Liver (tissue), 9 donors: ENCODE data around the gene GGTLC1. TPM values are rescaled to one million over a fixed set of nuclear protein-coding genes. Genes with fewer than 3 reads are reported as not detected.
A peak's percentile ranks its signal among the peaks of the same experiment; 100 is the strongest.

Source experiments
- DNase-seq: peaks from one replicate; pipeline ENCODE4 v3.0.0-alpha.2; 2017; ENCODE audit warnings: low spot score
- H3K27ac ChIP-seq, 2 donors: one replicate each; pipeline ENCODE4 v1.7.0; 2013; ENCODE audit warnings: inconsistent platforms in 2 of 2, low read length in 2 of 2, control low read depth in 1 of 2, low read depth in 1 of 2, mild to moderate bottlenecking in 1 of 2
- H3K27me3 ChIP-seq, 4 donors: one replicate each; pipeline versions ENCODE4 v1.6.1 to v1.7.0; 2013; ENCODE audit warnings: low read length in 3 of 4, inconsistent platforms in 1 of 4, mild to moderate bottlenecking in 1 of 4, moderate library complexity in 1 of 4; ENCODE audit not compliant: control insufficient read depth in 4 of 4, insufficient read depth in 4 of 4
- H3K36me3 ChIP-seq, 4 donors: one replicate each; pipeline versions ENCODE4 v1.6.1 to v1.7.0; 2013; ENCODE audit warnings: low read length in 3 of 4, mild to moderate bottlenecking in 3 of 4, low read depth in 1 of 4, moderate library complexity in 1 of 4; ENCODE audit not compliant: control insufficient read depth in 4 of 4, insufficient read depth in 3 of 4
- H3K4me1 ChIP-seq, 4 donors: one replicate each; pipeline versions ENCODE4 v1.6.1 to v1.7.0; 2013; ENCODE audit warnings: low read length in 3 of 4, mild to moderate bottlenecking in 3 of 4, moderate library complexity in 1 of 4; ENCODE audit not compliant: control insufficient read depth in 4 of 4, insufficient read depth in 4 of 4
- H3K4me3 ChIP-seq, 3 donors: one replicate each; pipeline versions ENCODE4 v1.6.1 to v1.7.0; 2013; ENCODE audit warnings: low read length in 3 of 3, control low read depth in 1 of 3, low read depth in 1 of 3, mild to moderate bottlenecking in 1 of 3
- H3K9ac ChIP-seq, 2 donors: one replicate each; pipeline ENCODE4 v1.7.0; 2013; ENCODE audit warnings: low read length in 2 of 2, mild to moderate bottlenecking in 2 of 2, moderate library complexity in 2 of 2, control low read depth in 1 of 2, low read depth in 1 of 2
- H3K9me3 ChIP-seq, 4 donors: one replicate each; pipeline versions ENCODE4 v1.6.1 to v1.7.0; 2013; ENCODE audit warnings: low read length in 3 of 4; ENCODE audit not compliant: control insufficient read depth in 4 of 4
- ATF3 ChIP-seq: IDR thresholded peaks from 2 replicates; pipeline ENCODE4 v1.6.1; 2016; ENCODE audit warnings: antibody characterized with exemption
- CTCF ChIP-seq: fragments of 150-350 bp; IDR thresholded peaks from 2 replicates; pipeline ENCODE4 v1.5.1; 2017; ENCODE audit warnings: improper control_type of control experiment, low read depth, low read length; ENCODE audit not compliant: missing input control
- EGR1 ChIP-seq, 2 donors: IDR thresholded peaks; 2 replicates each; pipeline ENCODE4 v1.6.1; 2016 to 2018; ENCODE audit warnings: antibody characterized with exemption in 2 of 2, low read depth in 2 of 2
- FOXA2 ChIP-seq: IDR thresholded peaks from 2 replicates; pipeline ENCODE4 v1.6.1; 2016; ENCODE audit warnings: antibody characterized with exemption
- GABPA ChIP-seq, 2 donors: IDR thresholded peaks in 1 of 2; conservative IDR thresholded peaks in 1 of 2; 2 replicates each; pipeline ENCODE4 v1.6.1; 2016; ENCODE audit warnings: antibody characterized with exemption in 2 of 2, mild to moderate bottlenecking in 1 of 2, moderate library complexity in 1 of 2
- HNF4A ChIP-seq, 2 donors: conservative IDR thresholded peaks; 2 replicates each; pipeline ENCODE4 v1.6.1; 2016; ENCODE audit warnings: antibody characterized with exemption in 2 of 2, mild to moderate bottlenecking in 2 of 2
- HNF4G ChIP-seq: IDR thresholded peaks from 2 replicates; pipeline ENCODE4 v1.6.1; 2016; ENCODE audit warnings: antibody characterized with exemption
- JUND ChIP-seq, 2 donors: IDR thresholded peaks; 2 replicates each; pipeline ENCODE4 v1.6.1; 2016; ENCODE audit warnings: antibody characterized with exemption in 2 of 2
- MAX ChIP-seq: IDR thresholded peaks from 2 replicates; pipeline ENCODE4 v1.6.1; 2016; ENCODE audit warnings: antibody characterized with exemption
- NR2F2 ChIP-seq: IDR thresholded peaks from 2 replicates; pipeline ENCODE4 v1.6.1; 2016; ENCODE audit warnings: antibody characterized with exemption
- RAD21 ChIP-seq, 2 donors: IDR thresholded peaks; 2 replicates each; pipeline ENCODE4 v1.6.1; 2016; ENCODE audit warnings: antibody characterized with exemption in 2 of 2, mild to moderate bottlenecking in 2 of 2
- REST ChIP-seq: IDR thresholded peaks from 2 replicates; pipeline ENCODE4 v1.6.1; 2016; ENCODE audit warnings: antibody characterized with exemption, mild to moderate bottlenecking
- RXRA ChIP-seq, 2 donors: IDR thresholded peaks; 2 replicates each; pipeline ENCODE4 v1.6.1; 2017 to 2018; ENCODE audit warnings: antibody characterized with exemption in 2 of 2, mild to moderate bottlenecking in 1 of 2
- SP1 ChIP-seq: IDR thresholded peaks from 2 replicates; pipeline ENCODE4 v1.6.1; 2018; ENCODE audit warnings: antibody characterized with exemption, mild to moderate bottlenecking
- TAF1 ChIP-seq: conservative IDR thresholded peaks from 2 replicates; pipeline ENCODE4 v1.6.1; 2016; ENCODE audit warnings: antibody characterized with exemption, mild to moderate bottlenecking
- YY1 ChIP-seq: IDR thresholded peaks from 2 replicates; pipeline ENCODE4 v1.6.1; 2016; ENCODE audit warnings: antibody characterized with exemption, mild to moderate bottlenecking
- ZBTB33 ChIP-seq: IDR thresholded peaks from 2 replicates; pipeline ENCODE4 v1.6.1; 2016; ENCODE audit warnings: antibody characterized with exemption
- WGBS: extraction: QIAGEN DNeasy Blood & Tissue Kit; methylation state at CpG from one replicate; pipeline ENCODE4 v1.1.7; 2013; 5-methylcytosine and 5-hydroxymethylcytosine counted together
- polyA plus RNA-seq, 2 donors: library from polyadenylated mRNA; stranded (reverse) in 1 of 2; unstranded in 1 of 2; fragments of 200-250 nt in 1 of 2; fragments of >200 nt in 1 of 2; fragmentation: Nextera tagmentation in 1 of 2; extraction: Ambion mirVana in 1 of 2; gene quantifications; one replicate each; pipeline versions ENCODE4 v1.2.1 to v1.2.3, GENCODE V29; 2013 to 2015
- total RNA-seq, 2 donors: library from RNA; depleted of rRNA; stranded (reverse); fragments of >200 nt; gene quantifications; one replicate each; pipeline ENCODE4 v1.2.3, GENCODE V29; 2014
- donor health status: healthy.
- donor health status: healthy.
- donor health status: healthy.
- donor health status: healthy.
- donor health status: healthy.

Gene GGTLC1
- total RNA-seq (not detected), polyA plus RNA-seq (not detected)

GRCh38 chr20:23988561-23988960 lies at the start of gene GGTLC1:
TSS of gene GGTLC1 (minus strand) at chr20:23988779. CDS start at chr20:23986611, 2,168 bp downstream.
- H3K27me3 ChIP-seq, result no peaks in the 10 kb centered on the region
- no peak within 1 kb of the TSS for H3K27ac ChIP-seq
- no peaks in the 10 kb centered on the region for H3K9me3 ChIP-seq
- H3K9ac ChIP-seq, result no peak within 1 kb of the TSS
- H3K4me3 ChIP-seq, result no peak within 1 kb of the TSS
- no peak for DNase-seq
- H3K4me1 ChIP-seq, result no peaks in the 10 kb centered on the region
- TF ChIP-seq JUND (IDR thresholded peaks at IDR 0.05) (no peak), REST (no peak), HNF4A (conservative IDR thresholded peaks at IDR 0.05) (no peak), ATF3 (no peak), HNF4G (no peak), GABPA (IDR thresholded peaks at IDR 0.05 in 1 of 2, conservative IDR thresholded peaks at IDR 0.05 in 1 of 2) (no peak), NR2F2 (no peak), RXRA (IDR thresholded peaks at IDR 0.05) (no peak), RAD21 (IDR thresholded peaks at IDR 0.05) (no peak), ZBTB33 (no peak), TAF1 (no peak), CTCF (no peak), YY1 (no peak)
- WGBS, result 93% methylated on average over 26 of the region's 26 CpGs
- no peaks in the 10 kb centered on the region for H3K36me3 ChIP-seq

GRCh38 chr20:24034820-24035219 lies 46.2 kb upstream of the GGTLC1 start:
- Histone ChIP-seq H3K27ac (no peak overlapping the region), H3K36me3 (no peaks in the 10 kb centered on the region), H3K9me3 (no peaks in the 10 kb centered on the region), H3K4me1 (peaks cover 0 to 5% (median 3%) of the 10 kb centered on the region in 4 donors), H3K27me3 (no peaks in the 10 kb centered on the region), H3K4me3 (no peak overlapping the region), H3K9ac (no peak overlapping the region)
- 25% methylated on average over 2 of the region's 2 CpGs for WGBS
- peak; percentile 42 for DNase-seq
- TF ChIP-seq REST (peak; percentile 71), JUND (IDR thresholded peaks at IDR 0.05) (peak; percentile 68 to 78), EGR1 (IDR thresholded peaks at IDR 0.05; ENCODE audit: low read depth in 2 of 2) (peak in 1 of 2 donors; percentile 56), HNF4A (conservative IDR thresholded peaks at IDR 0.05) (peak; percentile 87 to 96), GABPA (IDR thresholded peaks at IDR 0.05 in 1 of 2, conservative IDR thresholded peaks at IDR 0.05 in 1 of 2) (peak in 1 of 2 donors; percentile 55), TAF1 (no peak), RXRA (IDR thresholded peaks at IDR 0.05) (peak; percentile 77 to 97), NR2F2 (no peak), ZBTB33 (peak; percentile 89), RAD21 (IDR thresholded peaks at IDR 0.05) (peak; percentile 15 to 45), FOXA2 (peak; percentile 98), HNF4G (peak; percentile 30), SP1 (peak; percentile 75), YY1 (peak; percentile 68), MAX (peak; percentile 74)
